Subcutaneous abdominal adipose tissue (tissue), 5 donors: ENCODE results near the gene TRPM6.

Experiments
- H3K27ac ChIP-seq: one replicate; pipeline ENCODE4 v1.7.0; 2013; ENCODE audit warnings: low read depth, mild to moderate bottlenecking, inconsistent platforms, low read length, moderate library complexity
- H3K27me3 ChIP-seq, 5 donors: one replicate each; pipeline ENCODE4 v1.7.0; 2013; ENCODE audit warnings: low read length in 5 of 5, inconsistent platforms in 1 of 5; ENCODE audit not compliant: control insufficient read depth in 5 of 5, insufficient read depth in 4 of 5
- H3K36me3 ChIP-seq, 5 donors: one replicate each; pipeline ENCODE4 v1.7.0; 2013; ENCODE audit warnings: low read length in 5 of 5; ENCODE audit not compliant: control insufficient read depth in 5 of 5, insufficient read depth in 5 of 5
- H3K4me1 ChIP-seq, 5 donors: one replicate each; pipeline ENCODE4 v1.7.0; 2013; ENCODE audit warnings: low read length in 5 of 5, mild to moderate bottlenecking in 3 of 5, moderate library complexity in 1 of 5; ENCODE audit not compliant: control insufficient read depth in 5 of 5, insufficient read depth in 5 of 5
- H3K4me3 ChIP-seq, 5 donors: one replicate each; pipeline ENCODE4 v1.7.0; 2013; ENCODE audit warnings: low read length in 5 of 5, low read depth in 1 of 5
- H3K9ac ChIP-seq, 5 donors: one replicate each; pipeline ENCODE4 v1.7.0; 2013; ENCODE audit warnings: low read length in 5 of 5, mild to moderate bottlenecking in 4 of 5, moderate library complexity in 3 of 5
- H3K9me3 ChIP-seq, 5 donors: one replicate each; pipeline ENCODE4 v1.7.0; 2013; ENCODE audit warnings: low read length in 5 of 5; ENCODE audit not compliant: control insufficient read depth in 5 of 5
- donor health status: healthy.
- donor health status: healthy.
- donor health status: healthy.
- donor health status: healthy.
- donor health status: healthy.

Gene TRPM6

GRCh38 chr9:74777136-74777879 lies 110.4 kb downstream of the TRPM6 start:
- no peak overlapping the region for H3K9ac ChIP-seq

GRCh38 chr9:74775396-74775795 lies 112.3 kb downstream of the TRPM6 start:
- H3K4me3 ChIP-seq = no peak overlapping the region
- no peaks in the 10 kb centered on the region for H3K9me3 ChIP-seq
- H3K27ac ChIP-seq = no peak overlapping the region
- no peak overlapping the region for H3K9ac ChIP-seq
- peaks cover 0 to 7% (median 0%) of the 10 kb centered on the region in 5 donors for H3K27me3 ChIP-seq
- H3K36me3 ChIP-seq = no peaks in the 10 kb centered on the region
- H3K4me1 ChIP-seq = peaks cover 0 to 2% (median 0%) of the 10 kb centered on the region in 5 donors

More at GRCh38 chr9:74777136-74777879, 110.4 kb downstream of the TRPM6 start:
- no peak overlapping the region for H3K4me3 ChIP-seq
- H3K27ac ChIP-seq = no peak overlapping the region
- no peaks in the 10 kb centered on the region for H3K9me3 ChIP-seq
- no peaks in the 10 kb centered on the region for H3K36me3 ChIP-seq
- H3K27me3 ChIP-seq = peaks cover 0 to 6% (median 0%) of the 10 kb centered on the region in 5 donors
- H3K4me1 ChIP-seq = peaks cover 0 to 2% (median 0%) of the 10 kb centered on the region in 5 donors

GRCh38 chr9:74773886-74774479 lies 113.7 kb downstream of the TRPM6 start:
- peaks cover 0 to 2% (median 0%) of the 10 kb centered on the region in 5 donors for H3K4me1 ChIP-seq
- H3K27me3 ChIP-seq = peaks cover 0 to 7% (median 0%) of the 10 kb centered on the region in 5 donors
- no peak overlapping the region for H3K4me3 ChIP-seq
- H3K9ac ChIP-seq = no peak overlapping the region
- H3K9me3 ChIP-seq = no peaks in the 10 kb centered on the region
- no peaks in the 10 kb centered on the region for H3K36me3 ChIP-seq
- H3K27ac ChIP-seq = no peak overlapping the region

GRCh38 chr9:74772121-74772520 lies 115.6 kb downstream of the TRPM6 start:
- Histone ChIP-seq H3K9ac (no peak overlapping the region), H3K27me3 (peaks cover 0 to 3% (median 0%) of the 10 kb centered on the region in 5 donors), H3K27ac (no peak overlapping the region)

GRCh38 chr9:74771672-74772071 lies 116.0 kb downstream of the TRPM6 start:
- no peak overlapping the region for H3K4me3 ChIP-seq
- no peaks in the 10 kb centered on the region for H3K36me3 ChIP-seq
- H3K4me1 ChIP-seq = no peaks in the 10 kb centered on the region
- no peaks in the 10 kb centered on the region for H3K9me3 ChIP-seq
- no peak overlapping the region for H3K9ac ChIP-seq
- no peak overlapping the region for H3K27ac ChIP-seq
- H3K27me3 ChIP-seq = peaks cover 0 to 3% (median 0%) of the 10 kb centered on the region in 5 donors

More at GRCh38 chr9:74772121-74772520, 115.6 kb downstream of the TRPM6 start:
- Histone ChIP-seq H3K9me3 (no peaks in the 10 kb centered on the region), H3K4me1 (no peaks in the 10 kb centered on the region), H3K4me3 (no peak overlapping the region), H3K36me3 (no peaks in the 10 kb centered on the region)

- Histone ChIP-seq H3K4me3 (no peak overlapping the region), H3K9me3 (no peaks in the 10 kb centered on the region), H3K27me3 (peaks cover 0 to 3% (median 0%) of the 10 kb centered on the region in 5 donors)
Observed at GRCh38 chr9:74771262-74771585, 116.5 kb downstream of the TRPM6 start.

GRCh38 chr9:74770508-74771261 lies 117.0 kb downstream of the TRPM6 start:
- Histone ChIP-seq H3K4me1 (no peaks in the 10 kb centered on the region), H3K4me3 (no peak overlapping the region)

More at GRCh38 chr9:74771262-74771585, 116.5 kb downstream of the TRPM6 start:
- Histone ChIP-seq H3K9ac (no peak overlapping the region), H3K36me3 (no peaks in the 10 kb centered on the region), H3K4me1 (no peaks in the 10 kb centered on the region), H3K27ac (no peak overlapping the region)

GRCh38 chr9:74765481-74765971 lies 122.2 kb downstream of the TRPM6 start:
- H3K9ac ChIP-seq = no peak overlapping the region
- H3K27me3 ChIP-seq = peaks cover 0 to 3% (median 0%) of the 10 kb centered on the region in 5 donors
- no peak overlapping the region for H3K4me3 ChIP-seq
- H3K4me1 ChIP-seq = no peaks in the 10 kb centered on the region
- no peak overlapping the region for H3K27ac ChIP-seq
- no peaks in the 10 kb centered on the region for H3K36me3 ChIP-seq
- H3K9me3 ChIP-seq = no peaks in the 10 kb centered on the region

More at GRCh38 chr9:74770508-74771261, 117.0 kb downstream of the TRPM6 start:
- Histone ChIP-seq H3K9ac (no peak overlapping the region), H3K27ac (no peak overlapping the region), H3K36me3 (no peaks in the 10 kb centered on the region), H3K9me3 (no peaks in the 10 kb centered on the region), H3K27me3 (peaks cover 0 to 3% (median 0%) of the 10 kb centered on the region in 5 donors)

- Histone ChIP-seq H3K4me3 (no peak overlapping the region), H3K4me1 (no peaks in the 10 kb centered on the region), H3K27me3 (peaks cover 0 to 3% (median 0%) of the 10 kb centered on the region in 5 donors), H3K9me3 (no peaks in the 10 kb centered on the region), H3K9ac (no peak overlapping the region), H3K27ac (no peak overlapping the region), H3K36me3 (no peaks in the 10 kb centered on the region)
Observed at GRCh38 chr9:74762950-74763349, 124.8 kb downstream of the TRPM6 start.
